ENCODE data around the gene NKX2-1.

DNA sequence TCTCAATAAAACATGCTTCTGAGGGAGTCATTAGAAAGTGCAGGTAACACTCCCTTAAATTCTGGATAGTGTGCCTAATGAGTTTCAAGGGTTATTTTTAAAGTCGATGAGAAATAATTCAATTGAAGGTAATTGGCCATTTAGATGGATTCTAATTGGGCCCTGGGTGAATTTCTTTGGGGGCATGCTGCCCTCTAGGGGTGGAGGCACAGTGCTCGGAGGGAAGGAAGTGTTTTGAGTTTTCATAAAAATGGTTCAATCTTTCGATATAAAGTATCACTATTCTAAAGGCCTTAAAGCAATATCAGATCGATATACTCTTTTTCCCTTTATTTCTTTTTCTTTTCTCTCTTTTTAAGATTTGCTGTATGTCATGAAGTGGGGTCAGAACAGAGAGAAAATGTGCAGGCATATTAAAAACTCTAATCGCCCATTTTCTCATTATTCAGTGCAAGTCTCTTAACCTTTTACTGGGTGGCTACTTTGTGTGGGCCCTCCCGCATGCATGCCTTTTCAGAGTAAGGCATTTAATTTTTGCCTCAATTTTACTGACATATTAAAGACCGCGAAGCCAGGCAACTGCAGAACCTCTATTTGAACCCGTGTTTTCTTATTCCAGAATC lies 36.9 kb upstream of the NKX2-1 start:
- TF ChIP-seq MEF2A (IDR thresholded peaks at IDR 0.05; ENCODE audit: borderline replicate concordance, low read depth) (no peak), FOXM1 (IDR thresholded peaks at IDR 0.05; ENCODE audit: low read depth) (no peak), POLR2AphosphoS5 (IDR thresholded peaks at IDR 0.05; ENCODE audit: low read depth, low read length) (no peak), ZBTB33 (IDR thresholded peaks at IDR 0.05; ENCODE audit: borderline replicate concordance, low read depth) (no peak), TEAD4 (IDR thresholded peaks at IDR 0.05; ENCODE audit: borderline replicate concordance, insufficient read depth) (no peak), CHD2 (IDR thresholded peaks at IDR 0.05; ENCODE audit: low read length, partially characterized antibody) (no peak), EP300 (IDR thresholded peaks at IDR 0.05; ENCODE audit: borderline replicate concordance in 1 of 2, low read depth in 1 of 2, low read length in 1 of 2) (no peak), RAD21 (IDR thresholded peaks at IDR 0.05; ENCODE audit: low read length) (peak; percentile 51), FOXJ3 (CRISPR knock-in tag; IDR thresholded peaks at IDR 0.05) (no peak), NRF1 (IDR thresholded peaks at IDR 0.05; ENCODE audit: low read depth, low read length) (no peak)
- TF ChIP-seq, protein P1, sequence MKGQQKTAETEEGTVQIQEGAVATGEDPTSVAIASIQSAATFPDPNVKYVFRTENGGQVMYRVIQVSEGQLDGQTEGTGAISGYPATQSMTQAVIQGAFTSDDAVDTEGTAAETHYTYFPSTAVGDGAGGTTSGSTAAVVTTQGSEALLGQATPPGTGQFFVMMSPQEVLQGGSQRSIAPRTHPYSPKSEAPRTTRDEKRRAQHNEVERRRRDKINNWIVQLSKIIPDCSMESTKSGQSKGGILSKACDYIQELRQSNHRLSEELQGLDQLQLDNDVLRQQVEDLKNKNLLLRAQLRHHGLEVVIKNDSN (IDR thresholded peaks at IDR 0.05; ENCODE audit: borderline replicate concordance, low read depth), result no peak
- TF ChIP-seq, protein P2, sequence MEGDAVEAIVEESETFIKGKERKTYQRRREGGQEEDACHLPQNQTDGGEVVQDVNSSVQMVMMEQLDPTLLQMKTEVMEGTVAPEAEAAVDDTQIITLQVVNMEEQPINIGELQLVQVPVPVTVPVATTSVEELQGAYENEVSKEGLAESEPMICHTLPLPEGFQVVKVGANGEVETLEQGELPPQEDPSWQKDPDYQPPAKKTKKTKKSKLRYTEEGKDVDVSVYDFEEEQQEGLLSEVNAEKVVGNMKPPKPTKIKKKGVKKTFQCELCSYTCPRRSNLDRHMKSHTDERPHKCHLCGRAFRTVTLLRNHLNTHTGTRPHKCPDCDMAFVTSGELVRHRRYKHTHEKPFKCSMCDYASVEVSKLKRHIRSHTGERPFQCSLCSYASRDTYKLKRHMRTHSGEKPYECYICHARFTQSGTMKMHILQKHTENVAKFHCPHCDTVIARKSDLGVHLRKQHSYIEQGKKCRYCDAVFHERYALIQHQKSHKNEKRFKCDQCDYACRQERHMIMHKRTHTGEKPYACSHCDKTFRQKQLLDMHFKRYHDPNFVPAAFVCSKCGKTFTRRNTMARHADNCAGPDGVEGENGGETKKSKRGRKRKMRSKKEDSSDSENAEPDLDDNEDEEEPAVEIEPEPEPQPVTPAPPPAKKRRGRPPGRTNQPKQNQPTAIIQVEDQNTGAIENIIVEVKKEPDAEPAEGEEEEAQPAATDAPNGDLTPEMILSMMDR (IDR thresholded peaks at IDR 0.05), result peak; percentile 91

Measured in SK-N-SH (cell line).